GM21381 (cell line): ENCODE data around the gene SFSWAP.
"Not testable (repeated sequence)": the region's sequence is repeated elsewhere in the genome, so short reads cannot be mapped to it uniquely, and the experiment has no call there.

Experiments
- ATAC-seq: cut with Tn5 transposase; IDR thresholded peaks from one replicate; pipeline ENCODE4 v1.9.1; 2021; ENCODE audit warnings: mild to moderate bottlenecking, moderate library complexity; ENCODE audit not compliant: unreplicated experiment

SFSWAP gene

DNA sequence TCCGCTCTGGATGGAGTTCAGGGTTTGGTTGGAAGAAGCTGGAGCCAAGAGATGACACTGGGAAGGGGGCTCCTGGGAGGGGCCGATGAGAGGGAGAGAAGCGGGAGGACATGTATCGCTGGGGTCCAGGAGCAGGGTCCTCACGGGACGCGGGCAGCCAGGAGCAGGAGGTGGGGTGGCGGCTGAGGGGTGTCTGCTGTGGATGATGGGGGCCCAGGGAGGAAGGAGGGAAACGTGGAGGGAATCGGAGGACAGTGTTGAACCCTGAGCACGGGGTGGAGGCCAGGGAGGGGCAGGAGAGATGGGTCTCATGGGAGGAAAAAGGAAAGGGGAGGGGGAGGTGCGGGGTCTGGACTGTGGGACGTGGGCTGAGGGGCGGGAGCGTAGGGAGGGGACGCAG lies 31.7 kb upstream of the SFSWAP start:
- ATAC-seq, result not testable (repeated sequence)

DNA sequence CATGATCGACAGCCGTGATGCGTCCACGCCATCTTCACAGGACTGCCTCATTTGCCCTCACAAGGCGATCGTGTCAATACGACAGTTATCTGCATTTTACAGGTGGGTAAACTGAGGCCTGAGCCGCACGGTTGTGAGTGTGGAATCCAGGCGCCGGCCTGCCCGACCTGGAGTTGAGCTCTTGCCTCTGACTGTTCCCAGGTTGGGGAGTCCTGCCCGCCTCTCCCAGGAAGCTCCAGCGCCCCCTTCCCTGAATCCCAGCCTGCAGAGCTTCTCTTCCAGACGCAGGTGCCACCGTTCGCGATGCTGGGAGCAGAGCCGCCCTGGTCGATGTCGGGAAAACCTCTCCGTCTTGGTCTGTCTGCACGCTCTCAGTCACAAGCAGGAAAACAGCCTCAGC lies 31.1 kb upstream of the SFSWAP start:
- ATAC-seq, result not testable (repeated sequence)

DNA sequence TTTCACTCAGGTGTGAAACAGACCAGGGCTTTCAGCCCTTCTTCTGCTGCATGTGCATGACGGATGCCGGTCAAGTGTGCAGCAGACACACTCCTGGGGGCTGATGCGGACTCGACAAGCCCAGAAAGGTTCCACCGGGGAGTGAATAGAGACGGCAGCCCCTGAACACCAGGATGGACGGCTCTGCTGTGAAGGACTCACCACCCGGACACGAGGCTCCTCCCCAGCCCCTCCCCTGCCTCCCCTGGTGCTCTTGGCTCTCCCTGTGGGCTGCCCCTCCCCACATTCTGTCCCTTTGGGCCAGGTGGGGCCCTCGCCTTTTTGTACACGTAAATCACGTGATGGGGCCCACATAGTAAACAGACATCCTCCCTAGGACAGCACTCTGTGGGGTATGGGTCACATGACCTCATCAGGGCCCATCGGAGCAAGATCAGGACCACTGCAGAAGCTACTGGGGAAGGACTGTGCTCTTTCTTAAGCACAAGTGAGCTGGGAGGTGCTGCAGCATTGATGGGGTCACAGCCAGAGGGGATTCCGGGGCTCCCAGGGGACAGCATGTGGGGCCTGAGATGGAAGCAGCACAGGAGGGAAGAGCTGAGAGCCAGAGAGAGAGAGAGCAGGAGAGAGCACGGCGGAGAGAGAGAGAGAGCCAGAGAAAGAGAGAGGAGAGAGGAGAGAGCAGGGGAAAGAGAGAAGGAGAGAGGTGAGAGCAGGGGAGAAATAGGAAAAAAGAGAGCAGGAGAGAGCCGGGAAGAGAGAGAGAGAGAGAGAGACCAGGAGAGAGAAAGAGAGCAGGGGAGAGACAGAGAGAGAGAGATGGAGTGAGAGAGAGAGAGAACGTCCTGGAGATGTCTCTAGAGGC lies 30.3 kb upstream of the SFSWAP start:
- ATAC-seq, result not testable (repeated sequence)

DNA sequence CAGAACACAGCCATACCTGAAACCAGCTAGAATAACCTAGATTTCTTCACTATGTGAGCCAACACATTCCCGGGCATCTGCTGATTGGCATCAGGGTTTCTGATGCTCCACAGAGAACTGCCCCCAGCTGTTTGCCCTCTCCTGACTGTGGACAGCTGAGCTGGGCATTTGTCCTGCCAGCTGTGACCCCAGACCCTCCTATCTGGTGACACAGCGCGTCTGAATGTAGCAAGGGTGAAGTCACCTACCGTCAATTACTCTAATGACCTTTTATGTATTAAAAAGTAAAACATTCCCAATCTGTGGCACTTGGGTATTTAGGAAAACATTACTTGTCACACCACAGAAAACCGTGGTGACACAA lies 29.7 kb upstream of the SFSWAP start:
- no peak for ATAC-seq

DNA sequence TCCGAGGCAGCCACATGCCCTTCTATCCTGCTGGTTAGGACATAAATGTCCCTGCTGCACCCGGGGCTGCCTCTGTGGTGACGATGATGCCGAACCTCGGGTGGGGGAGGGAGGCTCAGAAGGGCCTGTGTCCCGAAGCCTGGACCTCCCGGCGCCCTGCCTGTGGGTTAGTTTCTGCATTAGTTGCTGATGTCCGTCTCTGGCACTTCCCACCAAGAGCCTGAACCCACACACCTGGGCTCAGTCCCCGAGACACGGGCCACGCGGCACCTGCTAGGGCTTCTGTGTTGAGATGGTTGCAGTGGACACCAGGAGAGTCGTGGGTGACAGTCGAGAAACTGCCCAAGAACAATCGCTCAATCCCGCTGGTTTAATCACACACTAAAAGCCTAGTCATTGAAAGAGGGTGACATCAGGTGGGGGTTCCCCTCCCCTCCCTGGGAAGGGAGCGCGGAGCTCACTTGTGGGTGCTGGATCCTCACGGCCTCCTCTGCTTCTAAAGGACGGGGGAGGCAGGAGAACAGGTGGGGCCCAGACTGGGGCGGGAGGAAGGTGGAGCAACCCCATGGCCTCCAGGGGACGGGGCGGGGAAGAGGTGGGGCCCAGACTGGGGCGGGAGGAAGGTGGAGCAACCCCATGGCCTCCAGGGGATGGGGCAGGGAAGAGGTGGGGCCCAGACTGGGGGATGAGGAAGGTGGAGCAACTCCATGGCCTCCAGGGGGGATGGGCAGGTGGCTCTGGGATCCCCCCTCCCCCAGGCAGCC lies 29.0 kb upstream of the SFSWAP start:
- peak; percentile 98 for ATAC-seq

DNA sequence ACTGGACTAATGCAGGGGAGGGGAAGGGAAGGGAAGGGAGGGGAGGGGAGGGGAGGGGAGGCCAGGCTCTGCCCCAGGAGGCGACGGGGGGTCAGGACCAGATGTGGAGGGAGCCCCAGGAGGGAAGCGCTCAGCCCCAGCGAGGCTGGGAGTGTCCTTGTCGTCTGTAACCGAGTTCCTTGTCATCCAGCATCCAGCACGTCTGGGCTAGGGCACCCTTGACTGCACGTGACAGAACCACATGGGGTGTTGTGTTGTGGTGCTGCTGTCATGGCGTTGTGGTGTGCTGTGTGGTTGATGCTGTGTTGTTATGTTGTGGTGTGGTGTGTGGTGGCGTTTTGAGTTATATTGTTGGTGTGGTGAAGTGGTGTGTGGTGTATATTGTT lies 28.4 kb upstream of the SFSWAP start:
- ATAC-seq, result no peak

DNA sequence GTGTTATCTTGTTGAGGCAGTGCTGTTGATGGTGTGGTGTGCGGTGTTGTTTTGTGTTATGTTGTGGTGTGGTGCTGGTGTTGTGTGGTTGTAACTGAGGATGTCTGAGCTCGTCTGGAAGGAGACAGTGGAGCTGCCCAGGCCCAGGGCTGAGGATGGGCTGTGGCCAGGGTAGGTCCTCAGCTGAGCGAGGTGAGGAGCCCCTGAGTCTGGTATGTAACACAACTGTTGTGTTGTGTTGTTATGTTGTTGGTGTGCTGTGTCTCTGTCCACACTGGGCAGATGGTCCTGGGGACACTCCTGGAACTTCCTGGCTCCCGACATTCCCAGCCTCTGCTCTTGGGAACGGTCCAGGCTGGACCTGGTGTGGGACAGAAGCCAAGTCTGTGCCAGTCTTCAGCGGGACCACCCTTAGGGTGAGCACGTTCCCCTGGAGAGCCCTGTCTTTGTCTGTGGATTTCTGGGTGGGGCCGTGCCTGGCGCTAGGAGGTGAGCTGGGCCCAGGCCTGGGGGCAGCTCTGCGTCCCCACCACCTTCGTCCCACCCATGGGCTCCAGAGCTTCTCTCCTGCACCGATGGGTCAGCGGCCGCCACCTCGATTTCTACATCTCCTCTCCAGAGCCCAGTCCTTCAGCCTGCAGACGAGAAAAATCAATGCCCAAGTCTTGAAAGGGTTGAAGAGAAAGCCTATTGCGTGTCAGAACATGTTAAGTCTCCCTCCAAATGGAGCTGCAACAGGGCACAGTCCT lies 27.4 kb upstream of the SFSWAP start:
- ATAC-seq, result no peak

DNA sequence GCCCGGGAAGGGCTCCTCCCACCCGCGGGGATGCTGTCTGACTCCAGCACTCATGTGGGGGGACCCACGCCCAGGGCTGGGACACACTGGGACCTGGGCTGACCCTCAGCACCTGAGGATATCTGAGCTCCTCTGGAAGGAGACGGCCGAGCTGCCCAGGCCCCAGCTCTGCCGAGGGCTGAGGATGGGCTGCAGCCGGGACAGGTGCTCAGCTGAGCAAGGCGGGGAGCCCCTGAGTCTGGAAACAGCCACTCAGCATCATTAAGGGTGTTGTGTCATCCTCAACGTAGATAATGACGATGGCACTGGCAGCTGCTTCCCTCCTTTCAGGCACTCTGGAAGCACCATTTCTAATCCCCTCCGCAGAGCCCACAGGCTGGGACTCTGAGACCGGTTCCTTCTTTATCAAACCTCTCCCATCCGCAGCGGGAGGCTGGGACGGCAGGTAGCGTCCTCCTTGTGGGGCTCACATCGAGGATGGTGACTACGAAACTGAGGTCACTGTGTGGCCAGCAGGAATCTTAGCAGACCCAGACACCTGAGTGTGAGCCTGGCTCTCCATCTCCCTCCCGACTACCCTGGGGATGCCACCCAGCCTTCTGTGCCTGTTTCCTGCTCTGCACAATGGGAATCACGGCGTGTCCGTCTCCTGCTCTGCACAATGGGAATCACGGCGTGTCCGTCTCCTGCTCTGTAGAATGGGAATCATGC lies 26.7 kb upstream of the SFSWAP start:
- no peak for ATAC-seq

DNA sequence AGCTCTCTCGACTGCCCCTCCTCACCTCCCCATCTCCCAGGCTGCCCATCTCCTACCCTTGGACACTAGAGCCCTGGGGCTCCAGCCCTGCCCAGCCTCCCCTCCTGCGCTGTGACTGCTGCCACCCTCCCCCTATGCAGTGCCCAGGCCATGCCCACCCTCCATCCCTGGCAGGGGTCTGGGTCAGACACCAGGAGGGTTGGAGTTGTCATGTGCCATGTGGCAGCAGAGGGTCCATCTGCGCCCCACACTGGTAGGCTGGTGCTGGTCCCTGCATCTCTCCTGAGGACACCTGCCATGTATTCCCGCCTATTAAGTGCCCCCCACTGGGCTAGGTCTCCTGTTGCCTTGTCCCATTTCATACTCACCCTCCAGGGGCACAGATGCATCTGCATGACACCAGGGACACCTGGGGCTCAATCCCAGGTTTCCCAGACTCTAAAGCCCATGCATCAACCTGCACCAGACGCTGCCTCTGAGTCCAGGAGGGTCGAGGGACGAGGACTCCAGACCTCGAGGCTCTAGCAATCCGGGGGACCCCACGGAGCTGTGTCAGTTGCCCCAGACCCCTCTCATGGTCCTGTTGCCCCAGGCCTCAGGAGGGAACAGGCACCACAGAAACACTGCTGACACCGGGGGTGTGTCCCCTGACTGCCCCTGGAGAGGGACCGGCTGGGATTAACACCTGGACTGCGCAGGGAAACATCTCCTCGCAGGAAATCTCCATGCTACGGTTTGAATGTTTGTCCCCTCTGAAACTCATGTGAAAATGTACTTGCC lies 23.4 kb upstream of the SFSWAP start:
- no peak for ATAC-seq

DNA sequence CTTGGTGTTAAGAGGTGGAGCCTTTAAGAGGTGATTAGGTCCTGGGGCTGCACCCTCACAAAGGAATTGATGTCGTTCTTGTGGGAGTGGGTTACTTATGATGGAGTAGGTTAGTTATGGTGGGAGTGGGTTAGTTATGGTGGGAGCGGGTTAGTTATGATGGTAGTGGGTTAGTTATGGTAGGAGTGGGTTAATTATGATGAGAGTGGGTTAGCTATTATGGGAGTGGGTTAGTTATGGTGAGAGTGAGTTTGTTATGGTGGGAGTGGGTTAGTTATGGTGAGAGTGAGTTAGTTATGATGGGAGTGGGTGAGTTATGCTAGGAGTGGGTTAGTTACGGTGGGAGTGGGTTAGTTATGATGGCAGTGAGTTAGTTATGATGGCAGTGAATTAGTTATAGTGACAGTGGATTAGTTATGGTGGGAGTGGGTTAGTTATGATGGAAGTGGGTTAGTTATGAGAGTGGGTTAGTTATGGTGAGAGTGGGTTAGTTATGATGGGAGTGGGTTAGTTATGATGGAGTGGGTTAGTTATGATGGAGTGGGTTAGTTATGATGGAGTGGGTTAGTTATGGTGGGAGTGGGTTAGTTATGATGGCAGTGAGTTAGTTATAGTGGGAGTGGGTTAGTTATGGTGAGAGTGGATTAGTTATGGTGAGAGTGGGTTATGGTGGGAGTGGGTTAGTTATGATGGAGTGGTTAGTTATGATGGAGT lies 22.6 kb upstream of the SFSWAP start:
- ATAC-seq, result no peak

DNA sequence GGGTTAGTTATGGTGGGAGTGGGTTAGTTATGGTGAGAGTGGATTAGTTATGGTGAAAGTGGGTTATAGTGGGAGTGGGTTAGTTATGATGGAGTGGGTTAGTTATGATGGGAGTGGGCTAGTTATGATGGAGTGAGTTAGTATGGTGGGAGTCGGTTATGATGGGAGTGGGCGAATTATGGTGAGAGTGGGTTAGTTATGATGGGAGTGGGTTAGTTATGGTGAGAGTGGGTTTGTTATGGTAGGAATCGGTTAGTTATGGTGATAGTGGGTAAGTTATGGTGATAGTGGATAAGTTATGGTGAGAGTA lies 22.1 kb upstream of the SFSWAP start:
- ATAC-seq, result no peak

DNA sequence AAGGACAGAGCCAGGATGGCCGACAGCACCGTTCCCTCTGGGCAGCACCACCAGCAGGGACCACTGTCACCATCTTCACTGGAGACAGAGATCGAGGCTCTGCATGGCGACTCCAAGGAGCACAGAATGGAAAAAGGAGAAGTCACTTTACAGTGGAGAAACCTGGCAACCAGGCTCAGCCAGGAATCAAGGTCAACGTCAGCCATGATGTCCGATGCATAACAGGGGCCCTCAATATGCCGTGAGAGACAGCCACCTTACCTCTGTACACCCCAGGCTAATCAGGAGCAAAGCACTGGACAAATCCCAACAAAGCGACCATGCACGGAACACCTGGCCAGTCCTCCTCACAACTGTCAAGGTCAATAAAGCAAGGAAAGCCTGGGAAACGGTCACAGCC lies 20.6 kb upstream of the SFSWAP start:
- no peak for ATAC-seq

DNA sequence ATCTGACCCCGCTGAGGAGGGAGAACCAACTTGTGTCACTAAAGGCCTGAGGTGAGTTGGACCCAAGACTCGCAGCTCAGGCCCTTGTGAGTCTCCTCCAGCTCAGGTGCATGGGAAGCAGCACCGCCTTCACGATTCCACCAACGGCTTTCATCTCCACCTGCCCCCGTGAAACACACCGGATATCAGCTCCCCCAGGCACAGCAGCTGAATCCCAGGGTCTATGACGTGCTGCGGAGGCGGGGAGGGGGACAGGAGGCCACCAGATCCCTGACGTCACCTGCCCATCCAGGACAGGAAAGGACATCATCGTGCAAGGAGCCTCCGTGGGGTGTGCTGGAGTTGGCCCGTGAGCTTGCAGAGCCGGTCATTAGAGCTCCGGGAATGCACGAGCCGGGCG lies 18.5 kb upstream of the SFSWAP start:
- no peak for ATAC-seq

DNA sequence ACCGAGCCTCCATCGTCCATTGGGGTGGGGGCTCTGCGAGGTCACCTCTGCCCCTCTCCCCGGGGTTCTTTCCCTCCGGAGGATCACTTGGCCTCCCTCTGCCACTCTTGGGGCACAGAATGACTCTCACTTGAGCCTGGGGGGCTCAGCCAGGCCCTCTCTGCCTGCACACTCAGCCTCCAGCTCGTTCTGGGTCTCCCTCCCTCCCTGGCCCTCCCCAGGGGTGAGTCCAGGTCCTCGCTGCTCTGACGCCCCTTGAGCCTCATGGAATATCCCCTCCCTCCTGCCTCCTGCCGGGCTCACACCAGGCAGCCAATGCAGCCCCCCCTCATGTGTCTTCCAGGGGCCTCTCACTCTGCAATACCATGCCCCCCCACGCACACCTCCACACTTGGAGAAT lies 17.7 kb upstream of the SFSWAP start:
- ATAC-seq, result no peak

DNA sequence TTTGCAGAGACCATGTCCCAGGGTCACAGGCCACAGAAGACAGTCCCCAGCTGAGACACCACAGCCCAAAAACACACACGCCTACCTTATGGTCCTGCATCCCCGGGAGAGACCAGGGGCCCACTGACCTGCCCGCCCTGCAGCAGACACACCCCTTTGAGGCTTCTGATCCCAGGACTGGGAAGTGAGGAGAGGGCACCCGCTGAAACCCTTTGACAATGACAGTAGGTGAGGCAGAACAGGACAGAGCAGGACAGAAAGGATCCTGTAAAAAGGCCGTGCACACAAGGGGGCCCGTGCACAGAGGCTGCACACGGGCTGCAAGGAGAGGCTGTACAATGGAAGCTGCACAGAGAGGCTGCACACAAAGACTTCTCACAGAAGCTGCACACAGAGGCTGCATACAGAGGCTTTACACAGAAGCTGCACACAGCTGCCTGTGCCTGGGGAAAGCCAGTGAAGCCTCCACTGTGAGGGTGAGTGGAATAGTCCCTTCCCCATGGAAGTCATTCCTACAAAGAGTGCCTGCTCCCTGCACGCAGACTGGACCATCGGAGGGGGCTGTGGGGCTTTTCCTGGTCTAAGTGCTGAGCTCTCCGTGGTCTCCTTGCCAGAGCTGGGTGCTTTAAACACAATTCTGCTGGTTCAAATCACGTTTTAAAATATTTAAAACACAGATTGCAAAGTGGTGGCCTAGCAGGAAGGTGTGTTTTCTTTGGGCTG lies 16.6 kb upstream of the SFSWAP start:
- ATAC-seq, result no peak

DNA sequence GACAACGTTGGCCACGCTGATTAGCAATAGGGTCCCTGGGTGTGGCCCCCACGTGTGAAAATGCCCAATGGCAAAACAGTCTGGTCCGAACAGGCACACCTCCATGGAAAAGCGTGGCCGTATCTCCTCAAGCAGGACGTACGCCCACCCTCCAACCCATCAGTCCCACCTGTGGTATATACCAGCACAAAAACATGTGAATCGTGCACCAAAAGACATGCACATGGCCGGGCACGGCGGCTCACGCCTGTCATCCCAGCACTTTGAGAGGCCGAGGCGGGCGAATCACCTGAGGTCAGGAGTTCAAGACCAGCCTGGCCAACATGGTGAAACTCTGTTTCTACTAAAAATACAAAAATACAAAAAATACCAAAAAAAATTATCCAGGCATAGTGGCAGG lies 14.9 kb upstream of the SFSWAP start:
- no peak for ATAC-seq

DNA sequence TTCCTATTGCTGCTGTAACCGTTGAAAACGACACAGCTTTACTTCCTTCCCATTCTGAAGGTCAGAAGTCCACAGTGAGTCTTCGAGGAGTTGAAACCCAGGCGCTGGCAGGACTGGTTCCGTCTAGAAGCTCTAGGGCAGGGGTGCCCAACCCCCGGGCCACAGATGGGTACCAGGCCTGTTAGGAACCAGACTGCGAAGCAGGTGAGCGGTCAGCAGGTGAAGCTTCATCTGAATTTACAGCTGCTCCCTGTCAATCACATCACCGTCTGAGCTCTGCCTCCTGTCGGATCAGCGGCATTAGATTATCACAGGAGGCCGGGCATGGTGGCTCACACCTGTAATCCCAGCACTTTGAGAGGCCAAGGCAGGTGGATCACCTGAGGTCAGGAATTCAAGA lies 12.6 kb upstream of the SFSWAP start:
- no peak for ATAC-seq

DNA sequence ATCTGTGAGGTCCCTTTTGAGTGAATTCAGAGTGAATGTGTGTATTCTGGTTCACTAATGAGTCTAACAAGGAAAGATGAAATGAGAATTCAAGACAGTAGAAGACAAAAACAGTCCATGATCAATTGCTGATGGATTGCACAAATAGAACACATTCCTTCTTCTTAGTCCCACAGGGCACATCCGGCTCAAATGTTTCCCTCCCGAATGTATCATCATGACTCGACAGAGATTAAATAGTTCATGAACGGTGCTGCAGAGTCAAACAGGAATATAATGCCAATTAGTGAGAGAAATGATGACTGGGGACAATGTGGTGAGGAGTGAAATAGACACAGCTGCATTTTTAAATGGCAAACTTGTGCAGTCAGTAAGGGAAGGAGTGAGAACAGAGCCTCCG lies 11.5 kb upstream of the SFSWAP start:
- ATAC-seq, result no peak

DNA sequence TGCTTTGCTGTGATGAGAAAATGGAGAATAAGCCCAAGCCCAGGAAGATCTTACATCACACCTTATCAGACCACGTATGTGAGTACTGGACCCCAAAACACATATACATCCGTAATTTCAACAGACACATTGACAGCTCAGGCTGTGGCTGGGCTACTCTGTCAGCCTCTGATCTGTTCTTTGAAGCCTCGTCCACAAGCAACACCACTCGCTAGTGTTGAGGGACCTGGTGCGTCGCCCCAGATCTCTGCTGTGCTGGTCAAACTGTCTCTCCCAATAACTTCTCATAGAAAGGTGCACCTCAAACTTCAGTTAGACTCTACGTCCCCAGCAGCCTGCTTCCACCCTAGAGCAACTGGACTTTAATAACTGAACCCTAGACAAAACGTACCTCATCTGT lies 10.6 kb upstream of the SFSWAP start:
- no peak for ATAC-seq
